Small intestine (tissue), 7 donors: Measurements from ENCODE around the gene HRH2. TPM values are rescaled to one million over a fixed set of nuclear protein-coding genes. Genes with fewer than 3 reads are reported as not detected.
"Not testable (repeated sequence)": the region's sequence is repeated elsewhere in the genome, so short reads cannot be mapped to it uniquely, and the experiment has no call there.

ENCODE experiments used
- DNase-seq, 2 donors: peaks; one replicate each; pipeline versions ENCODE4 v3.0.0 to v3.0.0-alpha.2; 2013
- FAIRE-seq: peaks from 2 replicates; lab custom pipeline; 2012; peaks lifted over from hg19 to GRCh38; lab: Jason Lieb, UNC
- H3K27ac ChIP-seq, 3 donors: one replicate each; pipeline ENCODE4 v1.5.1; 2013; ENCODE audit warnings: low read length in 2 of 3, mild to moderate bottlenecking in 2 of 3, control low read depth in 1 of 3, inconsistent platforms in 1 of 3, low read depth in 1 of 3, moderate library complexity in 1 of 3
- H3K27me3 ChIP-seq, 3 donors: one replicate each; pipeline ENCODE4 v1.6.1; 2013; ENCODE audit warnings: low read length in 3 of 3, inconsistent platforms in 1 of 3; ENCODE audit not compliant: control insufficient read depth in 3 of 3, insufficient read depth in 3 of 3
- H3K36me3 ChIP-seq, 3 donors: one replicate each; pipeline ENCODE4 v1.6.1; 2013; ENCODE audit warnings: low read length in 3 of 3, inconsistent platforms in 1 of 3, low read depth in 1 of 3, mild to moderate bottlenecking in 1 of 3, moderate library complexity in 1 of 3; ENCODE audit not compliant: control insufficient read depth in 3 of 3, insufficient read depth in 2 of 3
- H3K4me1 ChIP-seq, 3 donors: one replicate each; pipeline ENCODE4 v1.6.1; 2013; ENCODE audit warnings: low read length in 2 of 3, inconsistent platforms in 1 of 3, low read depth in 1 of 3, mild to moderate bottlenecking in 1 of 3, moderate library complexity in 1 of 3; ENCODE audit not compliant: control insufficient read depth in 3 of 3, insufficient read depth in 2 of 3
- H3K4me3 ChIP-seq, 3 donors: one replicate each; pipeline ENCODE4 v1.5.1; 2013; ENCODE audit warnings: low read length in 3 of 3, control low read depth in 1 of 3, inconsistent platforms in 1 of 3, low read depth in 1 of 3, mild to moderate bottlenecking in 1 of 3, moderate library complexity in 1 of 3
- H3K9me3 ChIP-seq, 2 donors: one replicate each; pipeline ENCODE4 v1.6.1; 2013; ENCODE audit warnings: low read depth in 1 of 2, low read length in 1 of 2; ENCODE audit not compliant: control insufficient read depth in 2 of 2, insufficient read depth in 1 of 2
- WGBS, 3 donors: extraction: QIAGEN DNeasy Blood & Tissue Kit; methylation state at CpG; one replicate each; pipeline ENCODE4 v1.1.7; 2013; 5-methylcytosine and 5-hydroxymethylcytosine counted together
- polyA plus RNA-seq, 4 donors: library from polyadenylated mRNA; stranded (reverse) in 3 of 4; unstranded in 1 of 4; fragments of 200-250 nt in 3 of 4; fragments of 120-200 nt in 1 of 4; gene quantifications; one replicate each; pipeline versions ENCODE4 v1.2.1 to v1.2.3, GENCODE V29; 2013
- donor health status: healthy with polysubstance abuse.
- donor health status: control.
- donor health status: control.
- donor health status: Bipolar disorder and iron deficiency.
- donor health status: healthy.

HRH2 gene
- polyA plus RNA-seq, 4 donors, result 3.3 to 7.2 (median 6.4) TPM

DNA sequence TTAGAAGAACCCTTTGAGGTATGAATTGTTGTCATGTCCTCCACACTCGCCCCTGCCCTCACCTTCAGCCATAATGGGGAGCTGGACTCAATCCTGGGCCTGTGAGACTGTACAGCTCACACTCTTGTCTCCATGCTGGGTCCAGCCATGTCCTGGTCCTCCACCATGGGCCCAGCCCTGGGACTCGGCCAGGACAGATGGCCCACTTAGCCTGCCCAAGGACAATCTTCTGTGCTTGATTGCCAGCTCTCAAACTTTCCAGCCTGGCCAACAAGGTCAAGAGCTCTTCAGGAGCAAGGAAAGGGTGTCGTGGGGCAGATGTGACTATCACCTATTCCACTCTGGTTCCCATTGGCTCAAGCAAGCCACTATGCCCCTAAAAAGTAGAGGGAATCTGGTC lies 90.8 kb downstream of the HRH2 start:
- Histone ChIP-seq H3K27ac (no peak overlapping the region), H3K4me1 (no peaks in the 10 kb centered on the region), H3K27me3 (peaks cover 3 to 7% (median 4%) of the 10 kb centered on the region in 3 donors), H3K4me3 (no peak overlapping the region), H3K36me3 (no peaks in the 10 kb centered on the region), H3K9me3 (no peaks in the 10 kb centered on the region)
- no peak for DNase-seq
- 68 to 72% (median 71%) methylated on average over 3 of the region's 3 CpGs for WGBS, 3 donors
- FAIRE-seq, result no peak

DNA sequence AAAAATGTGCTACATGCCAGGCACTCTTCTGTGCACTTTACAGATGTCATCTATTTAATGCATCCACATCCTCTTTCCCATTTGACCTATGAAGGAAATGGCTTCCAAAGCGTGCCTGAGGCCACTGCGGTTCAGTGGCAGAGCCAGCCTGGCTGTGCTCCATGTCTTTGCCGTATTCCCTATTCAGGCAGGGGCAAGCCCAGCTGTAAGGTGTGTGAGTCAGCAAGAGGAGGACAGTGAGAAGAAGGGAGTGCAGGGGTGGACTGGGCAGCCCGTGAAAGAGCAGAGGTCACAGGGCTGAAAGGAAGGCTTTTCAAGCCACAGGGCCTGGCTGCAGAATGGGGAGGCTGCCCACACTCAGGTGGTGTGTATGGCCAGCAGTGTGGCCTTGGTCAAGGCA lies 91.7 kb downstream of the HRH2 start:
- Histone ChIP-seq H3K36me3 (no peaks in the 10 kb centered on the region), H3K9me3 (no peaks in the 10 kb centered on the region), H3K27me3 (peaks cover 3 to 7% (median 4%) of the 10 kb centered on the region in 3 donors), H3K4me1 (no peaks in the 10 kb centered on the region), H3K4me3 (no peak overlapping the region), H3K27ac (no peak overlapping the region)
- FAIRE-seq (no peak), DNase-seq (no peak)
- WGBS, 3 donors, result 69 to 78% (median 78%) methylated on average over 4 of the region's 4 CpGs

GRCh38 chr5:175750511-175750931 lies 92.7 kb downstream of the HRH2 start:
- H3K4me3 ChIP-seq, result no peak overlapping the region
- FAIRE-seq (no peak), DNase-seq (no peak)
- no peaks in the 10 kb centered on the region for H3K36me3 ChIP-seq
- no peaks in the 10 kb centered on the region for H3K4me1 ChIP-seq
- peaks cover 3 to 11% (median 4%) of the 10 kb centered on the region in 3 donors for H3K27me3 ChIP-seq
- H3K27ac ChIP-seq, result no peak overlapping the region
- no peaks in the 10 kb centered on the region for H3K9me3 ChIP-seq
- WGBS, 3 donors, result 30 to 33% (median 32%) methylated on average over 14 of the region's 14 CpGs

- Histone ChIP-seq H3K4me3 (no peak overlapping the region), H3K27ac (no peak overlapping the region), H3K9me3 (no peaks in the 10 kb centered on the region), H3K36me3 (no peaks in the 10 kb centered on the region), H3K27me3 (peaks cover 3 to 11% (median 4%) of the 10 kb centered on the region in 3 donors), H3K4me1 (no peaks in the 10 kb centered on the region)
- 84 to 88% (median 86%) methylated on average over 5 of the region's 5 CpGs for WGBS, 3 donors
- FAIRE-seq (no peak), DNase-seq (no peak)
Measured at GRCh38 chr5:175751369-175751768, 93.5 kb downstream of the HRH2 start.

- FAIRE-seq, result no peak
- no peak for DNase-seq
- Histone ChIP-seq H3K27me3 (peaks cover 3 to 13% (median 4%) of the 10 kb centered on the region in 3 donors), H3K27ac (no peak overlapping the region), H3K4me1 (no peaks in the 10 kb centered on the region), H3K36me3 (no peaks in the 10 kb centered on the region), H3K9me3 (no peaks in the 10 kb centered on the region), H3K4me3 (no peak overlapping the region)
- 46 to 59% (median 46%) methylated on average over 10 of the region's 10 CpGs for WGBS, 3 donors
Measured at GRCh38 chr5:175752826-175753535, 95.1 kb downstream of the HRH2 start.

DNA sequence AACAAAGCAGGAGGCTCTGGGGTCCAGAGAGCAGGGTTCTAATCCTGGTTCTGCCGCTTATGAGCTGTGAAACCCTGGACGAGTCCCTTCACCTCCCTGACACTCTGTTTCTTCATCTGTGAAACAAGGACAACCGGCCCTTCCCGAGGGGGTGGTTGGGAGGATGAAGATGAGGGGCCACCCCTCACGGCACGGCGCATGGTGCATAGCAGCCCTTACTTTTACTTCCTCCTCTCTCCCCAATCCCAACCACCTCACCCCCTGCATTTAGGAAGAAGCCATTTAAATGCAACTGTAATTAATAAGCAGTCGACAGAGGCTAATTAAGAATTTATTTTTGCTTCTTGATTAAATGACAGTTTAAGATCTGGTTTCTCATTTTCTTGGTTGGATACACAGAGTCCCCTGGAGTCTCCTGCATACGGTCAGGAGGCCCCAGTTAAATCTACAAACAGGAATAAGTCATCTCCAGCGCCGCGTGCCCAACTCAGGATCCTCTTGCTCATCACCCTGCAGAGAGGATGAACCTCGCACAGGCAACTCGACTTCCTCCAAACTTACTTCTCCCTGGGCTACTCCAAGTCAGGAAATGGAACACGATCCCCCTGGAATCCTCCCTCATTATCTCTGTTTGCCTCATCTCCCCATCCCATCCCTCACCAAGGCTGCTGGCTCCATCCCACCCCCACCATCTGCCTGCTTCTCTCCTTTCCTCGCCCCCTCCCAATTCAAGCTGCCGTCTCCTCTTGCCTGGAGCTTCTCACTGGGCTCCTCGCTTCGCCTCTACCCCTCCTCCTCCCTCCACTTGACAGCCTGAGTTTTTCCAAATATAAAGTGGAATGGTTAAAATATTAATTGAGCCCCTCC lies 95.9 kb downstream of the HRH2 start:
- DNase-seq (no peak), FAIRE-seq (no peak)
- H3K27ac ChIP-seq, result no peak overlapping the region
- no peaks in the 10 kb centered on the region for H3K36me3 ChIP-seq
- no peaks in the 10 kb centered on the region for H3K4me1 ChIP-seq
- no peaks in the 10 kb centered on the region for H3K9me3 ChIP-seq
- H3K27me3 ChIP-seq, result peaks cover 3 to 13% (median 4%) of the 10 kb centered on the region in 3 donors
- 75 to 82% (median 75%) methylated on average over 19 of the region's 19 CpGs for WGBS, 3 donors
- H3K4me3 ChIP-seq, result no peak overlapping the region

DNA sequence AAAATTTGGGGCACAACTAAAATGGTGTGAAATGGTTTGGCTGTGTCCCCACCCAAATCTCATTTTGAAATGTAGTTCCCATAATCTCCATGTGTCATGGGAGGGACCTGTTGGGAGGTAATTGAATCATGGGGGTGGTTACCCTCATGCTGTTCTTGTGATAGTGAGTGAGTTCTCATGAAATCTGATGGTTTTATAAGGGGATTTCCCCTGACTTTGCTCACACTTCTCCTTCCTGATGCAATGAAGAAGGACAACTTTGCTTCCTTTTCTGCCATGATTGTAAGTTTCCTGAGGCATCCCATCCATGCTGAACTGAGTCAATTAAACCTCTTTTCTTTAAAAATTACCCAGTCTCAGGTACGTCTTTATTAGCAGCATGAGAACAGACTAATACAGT lies 102.1 kb downstream of the HRH2 start:
- not testable (repeated sequence) for FAIRE-seq, H3K27me3 ChIP-seq, H3K4me3 ChIP-seq, H3K36me3 ChIP-seq, H3K27ac ChIP-seq, H3K9me3 ChIP-seq, H3K4me1 ChIP-seq, DNase-seq
- WGBS, 3 donors, result 50 to 77% (median 74%) methylated on average over 1 of the region's 1 CpG
